ENCODE measurements around the gene FUT3.

GRCh38 chr19:5882421-5882968, 31.2 kb upstream of the FUT3 start:
- TF ChIP-seq CTCF (IDR thresholded peaks at IDR 0.05; ENCODE audit: insufficient read depth, low read length, poor library complexity, severe bottlenecking) (no peak), EZH2phosphoT487 (conservative IDR thresholded peaks at IDR 0.05; ENCODE audit: low read length) (no peak)

All from SU-DHL-6 (cell line).